Neuronal stem cell (in vitro differentiated cells): Measurements from ENCODE around the gene ATAD1.
A peak's percentile ranks its signal among the peaks of the same experiment; 100 is the strongest.

Experiments used
- DNase-seq: peaks from one replicate; pipeline ENCODE4 v3.0.0-alpha.2; 2013; ENCODE audit warnings: low spot score
- H2AFZ ChIP-seq: one replicate; pipeline ENCODE4 v1.6.1; 2013; ENCODE audit warnings: mild to moderate bottlenecking, low read length, inconsistent platforms
- H2AK5ac ChIP-seq: 2 replicates; pipeline ENCODE4 v1.6.1; 2013; ENCODE audit warnings: low read depth, mild to moderate bottlenecking, inconsistent platforms, low read length, moderate library complexity, mixed read lengths
- H2BK120ac ChIP-seq: 2 replicates; pipeline ENCODE4 v1.6.1; 2013; ENCODE audit warnings: low read depth, mild to moderate bottlenecking, inconsistent platforms, low read length, moderate library complexity, mixed read lengths
- H2BK12ac ChIP-seq: one replicate; pipeline ENCODE4 v1.6.1; 2013; ENCODE audit warnings: low read length, inconsistent platforms
- H2BK15ac ChIP-seq: 2 replicates; pipeline ENCODE4 v1.6.1; 2013; ENCODE audit warnings: mild to moderate bottlenecking, low read length, inconsistent platforms, mixed read lengths
- H2BK5ac ChIP-seq: one replicate; pipeline ENCODE4 v1.6.1; 2013; ENCODE audit warnings: inconsistent platforms, mild to moderate bottlenecking, low read length, moderate library complexity
- H3K14ac ChIP-seq: one replicate; pipeline ENCODE4 v1.6.1; 2013; ENCODE audit warnings: low read length, inconsistent platforms
- H3K18ac ChIP-seq: 2 replicates; pipeline ENCODE4 v1.6.1; 2013; ENCODE audit warnings: low read length, inconsistent platforms
- H3K23ac ChIP-seq: 2 replicates; pipeline ENCODE4 v1.6.1; 2013; ENCODE audit warnings: low read depth, mild to moderate bottlenecking, mixed read lengths, low read length, inconsistent platforms; ENCODE audit not compliant: poor library complexity
- H3K27ac ChIP-seq: replicated peaks from 3 replicates; pipeline ENCODE4 v1.5.1; 2013; ENCODE audit warnings: low read length, inconsistent platforms
- H3K27me3 ChIP-seq, 3 experiments: 2 replicates each; pipeline ENCODE4 v1.6.1; 2013; ENCODE audit warnings: low read length in 3 of 3, mild to moderate bottlenecking in 2 of 3, inconsistent platforms in 1 of 3, low read depth in 1 of 3, mixed read lengths in 1 of 3, moderate library complexity in 1 of 3; ENCODE audit not compliant: control insufficient read depth in 3 of 3, insufficient read depth in 3 of 3
- H3K36me3 ChIP-seq, 2 donors: replicated peaks in 1 of 2; 2 replicates each; pipeline ENCODE4 v1.6.1; 2013; ENCODE audit warnings: low read length in 2 of 2; ENCODE audit not compliant: control insufficient read depth in 2 of 2, insufficient read depth in 2 of 2
- H3K4ac ChIP-seq: 2 replicates; pipeline ENCODE4 v1.6.1; 2013; ENCODE audit warnings: inconsistent platforms, mild to moderate bottlenecking, low read length, moderate library complexity
- H3K4me1 ChIP-seq, 2 donors: 1 replicate in 1 of 2; 2 replicates in 1 of 2; pipeline ENCODE4 v1.6.1; 2013; ENCODE audit warnings: low read length in 2 of 2, low read depth in 1 of 2; ENCODE audit not compliant: control insufficient read depth in 2 of 2, insufficient read depth in 1 of 2
- H3K4me2 ChIP-seq: one replicate; pipeline ENCODE4 v1.6.1; 2013; ENCODE audit warnings: mild to moderate bottlenecking, low read length, inconsistent platforms; ENCODE audit not compliant: insufficient read depth, poor library complexity, severe bottlenecking
- H3K4me3 ChIP-seq, 2 donors: 2 replicates each; pipeline ENCODE4 v1.5.1; 2013; ENCODE audit warnings: low read length in 2 of 2, mild to moderate bottlenecking in 2 of 2, inconsistent platforms in 1 of 2, moderate library complexity in 1 of 2
- H3K79me1 ChIP-seq: one replicate; pipeline ENCODE4 v1.6.1; 2013; ENCODE audit warnings: low read depth, mild to moderate bottlenecking, inconsistent platforms, low read length, moderate library complexity
- H3K9ac ChIP-seq: one replicate; pipeline ENCODE4 v1.6.1; 2013; ENCODE audit warnings: mild to moderate bottlenecking, low read depth, low read length, inconsistent platforms; ENCODE audit not compliant: poor library complexity
- H3K9me3 ChIP-seq, 2 donors: replicated peaks in 1 of 2; 2 replicates each; pipeline versions ENCODE3 to v1.6.1; 2013; ENCODE audit warnings: low read length in 2 of 2, mild to moderate bottlenecking in 2 of 2, inconsistent platforms in 1 of 2, low read depth in 1 of 2, mixed read lengths in 1 of 2, moderate library complexity in 1 of 2; ENCODE audit not compliant: control insufficient read depth in 2 of 2, insufficient read depth in 1 of 2
- H4K8ac ChIP-seq: one replicate; pipeline ENCODE4 v1.6.1; 2013; ENCODE audit warnings: low read depth, mild to moderate bottlenecking, inconsistent platforms, low read length, moderate library complexity
- H4K91ac ChIP-seq: one replicate; pipeline ENCODE4 v1.6.1; 2013; ENCODE audit warnings: low read length, low read depth, mild to moderate bottlenecking, inconsistent platforms; ENCODE audit not compliant: poor library complexity
- WGBS, 2 donors: extraction: QIAGEN DNeasy Blood & Tissue Kit; methylation state at CpG; one replicate each; pipeline ENCODE4 v1.1.7; 2013; ENCODE audit warnings: missing lambda C conversion rate in 2 of 2, mixed read lengths in 1 of 2; ENCODE audit not compliant: insufficient read length in 2 of 2, insufficient replicate concordance in 1 of 2; ENCODE audit errors: extremely low coverage in 2 of 2; 5-methylcytosine and 5-hydroxymethylcytosine counted together

Gene ATAD1

GRCh38 chr10:87841186-87841585 is 23.2 kb upstream of the ATAD1 start:
- Histone ChIP-seq H4K91ac (no peak overlapping the region), H3K14ac (no peak overlapping the region), H2AFZ (peak overlapping the region; percentile 28), H3K9ac (no peak overlapping the region), H4K8ac (no peak overlapping the region), H3K4me1 (peaks cover 0 to 4% of the 10 kb centered on the region in 2 donors), H3K36me3 (no peaks in the 10 kb centered on the region), H3K4me3 (no peak overlapping the region), H3K4me2 (no peak overlapping the region), H3K27ac (no peak overlapping the region), H3K27me3 (no peaks in the 10 kb centered on the region), H2BK12ac (no peak overlapping the region), H2BK5ac (no peak overlapping the region), H2AK5ac (no peak overlapping the region), H3K18ac (no peak overlapping the region), H2BK15ac (no peak overlapping the region), H2BK120ac (no peak overlapping the region), H3K23ac (no peak overlapping the region), H3K4ac (no peak overlapping the region), H3K9me3 (no peaks in the 10 kb centered on the region), H3K79me1 (no peaks in the 10 kb centered on the region)
- no peak for DNase-seq
- WGBS, 2 donors, result no CpG with 5 or more reads among the region's 3 CpGs

GRCh38 chr10:87838650-87839049 is 20.6 kb upstream of the ATAD1 start:
- DNase-seq, result no peak
- Histone ChIP-seq H3K4me1 (no peaks in the 10 kb centered on the region), H3K4me3 (no peak overlapping the region), H3K36me3 (no peaks in the 10 kb centered on the region), H2AFZ (no peak overlapping the region), H2BK15ac (no peak overlapping the region), H4K8ac (no peak overlapping the region), H3K27me3 (no peaks in the 10 kb centered on the region), H3K27ac (no peak overlapping the region), H2BK5ac (no peak overlapping the region), H2AK5ac (no peak overlapping the region), H3K9me3 (no peaks in the 10 kb centered on the region), H3K14ac (no peak overlapping the region), H3K4ac (no peak overlapping the region), H3K4me2 (no peak overlapping the region), H4K91ac (no peak overlapping the region), H3K23ac (no peak overlapping the region), H3K79me1 (no peaks in the 10 kb centered on the region), H3K18ac (no peak overlapping the region), H3K9ac (no peak overlapping the region), H2BK12ac (no peak overlapping the region), H2BK120ac (no peak overlapping the region)
- WGBS, 2 donors, result no CpG with 5 or more reads among the region's 2 CpGs

- no peak overlapping the region for H3K27ac ChIP-seq
- H3K23ac ChIP-seq, result no peak overlapping the region
- H3K9ac ChIP-seq, result no peak overlapping the region
- H3K9me3 ChIP-seq, result peaks cover 0 to 2% of the 10 kb centered on the region in 2 donors
- no peak overlapping the region for H3K18ac ChIP-seq
- H2BK120ac ChIP-seq, result no peak overlapping the region
- no peak overlapping the region for H2AK5ac ChIP-seq
- no peaks in the 10 kb centered on the region for H3K4me1 ChIP-seq
- H3K27me3 ChIP-seq, result no peaks in the 10 kb centered on the region
- H3K4ac ChIP-seq, result no peak overlapping the region
- H3K36me3 ChIP-seq, result peaks cover 0 to 2% of the 10 kb centered on the region in 2 donors
- no peak overlapping the region for H2BK15ac ChIP-seq
- no peak overlapping the region for H2AFZ ChIP-seq
- H3K14ac ChIP-seq, result no peak overlapping the region
- no peak overlapping the region for H2BK12ac ChIP-seq
- no peak overlapping the region for H2BK5ac ChIP-seq
- no peaks in the 10 kb centered on the region for H3K79me1 ChIP-seq
- no peak overlapping the region for H3K4me2 ChIP-seq
- no peak for DNase-seq
- no peak overlapping the region for H4K91ac ChIP-seq
- H3K4me3 ChIP-seq, result no peak overlapping the region
- H4K8ac ChIP-seq, result no peak overlapping the region
Measured at GRCh38 chr10:87837445-87837844, 19.4 kb upstream of the ATAD1 start.

GRCh38 chr10:87836098-87836497 is 18.1 kb upstream of the ATAD1 start:
- no CpG with 5 or more reads among the region's 4 CpGs for WGBS, 2 donors
- Histone ChIP-seq H3K9me3 (peaks cover 0 to 2% of the 10 kb centered on the region in 2 donors), H3K36me3 (peaks cover 0 to 2% of the 10 kb centered on the region in 2 donors), H3K79me1 (no peaks in the 10 kb centered on the region), H2AFZ (no peak overlapping the region), H3K27ac (no peak overlapping the region), H2BK5ac (no peak overlapping the region), H3K23ac (no peak overlapping the region), H3K18ac (no peak overlapping the region), H3K4me3 (no peak overlapping the region), H2BK15ac (no peak overlapping the region), H3K4ac (no peak overlapping the region), H3K9ac (no peak overlapping the region), H2BK12ac (no peak overlapping the region), H4K91ac (no peak overlapping the region), H3K14ac (no peak overlapping the region), H2AK5ac (no peak overlapping the region), H2BK120ac (no peak overlapping the region), H3K4me1 (no peaks in the 10 kb centered on the region), H3K4me2 (no peak overlapping the region), H3K27me3 (no peaks in the 10 kb centered on the region), H4K8ac (no peak overlapping the region)
- DNase-seq, result no peak
